Mesothelial cell of epicardium (in vitro differentiated cells): ENCODE results near the gene NOXRED1. TPM values are rescaled to one million over a fixed set of nuclear protein-coding genes. Genes with fewer than 3 reads are reported as not detected.

Experiments used
- DNase-seq, 2 experiments: peaks; one replicate each; pipeline ENCODE4 v3.0.0; 2021; ENCODE audit warnings: low spot score in 2 of 2; ENCODE audit not compliant: unreplicated experiment in 2 of 2
- H3K27ac Mint-ChIP-seq: 2 replicates; pipeline ENCODE4 v1.8.0; 2021; ENCODE audit warnings: mixed read lengths
- H3K27me3 Mint-ChIP-seq: 2 replicates; pipeline ENCODE4 v1.8.0; 2021; ENCODE audit warnings: low read depth, mixed read lengths
- H3K36me3 Mint-ChIP-seq: 2 replicates; pipeline ENCODE4 v1.8.0; 2021; ENCODE audit warnings: mixed read lengths
- H3K4me1 Mint-ChIP-seq: 2 replicates; pipeline ENCODE4 v1.8.0; 2021; ENCODE audit warnings: mixed read lengths
- H3K4me3 Mint-ChIP-seq: 2 replicates; pipeline ENCODE4 v1.8.0; 2021; ENCODE audit warnings: mild to moderate bottlenecking, moderate library complexity, mixed read lengths
- H3K9me3 Mint-ChIP-seq: 2 replicates; pipeline ENCODE4 v1.8.0; 2021; ENCODE audit warnings: mixed read lengths
- CTCF ChIP-seq: fragments of 200-600 bp; sonication (generic); IDR thresholded peaks from one replicate; pipeline ENCODE4 v1.5.0; 2021; ENCODE audit warnings: antibody characterized with exemption; ENCODE audit not compliant: unreplicated experiment
- total RNA-seq: library from RNA; stranded (reverse); gene quantifications from 3 replicates; pipeline ENCODE4 v1.2.1, GENCODE V29; 2021

The NOXRED1 gene
- total RNA-seq, 1 donor from 2014 or later, result 0.63 TPM

GRCh38 chr14:77459072-77459723, 35.9 kb upstream of the NOXRED1 start:
- H3K9me3 Mint-ChIP-seq, result no peaks in the 10 kb centered on the region
- DNase-seq, result peak in 1 of 2 experiments; percentile 67
- H3K4me1 Mint-ChIP-seq, result peaks cover 24% of the 10 kb centered on the region
- peak overlapping the region; percentile 100 for H3K4me3 Mint-ChIP-seq
- H3K27ac Mint-ChIP-seq, result peak overlapping the region; percentile 100
- no peaks in the 10 kb centered on the region for H3K27me3 Mint-ChIP-seq
- peaks cover 26% of the 10 kb centered on the region for H3K36me3 Mint-ChIP-seq
- peak; percentile 64 for TF ChIP-seq CTCF

- Mint-ChIP-seq H3K9me3 (no peaks in the 10 kb centered on the region), H3K27me3 (no peaks in the 10 kb centered on the region), H3K4me3 (peak overlapping the region; percentile 100), H3K36me3 (peaks cover 23% of the 10 kb centered on the region), H3K4me1 (peaks cover 24% of the 10 kb centered on the region), H3K27ac (peak overlapping the region; percentile 100)
- peak in 1 of 2 experiments; percentile 56 for DNase-seq
- TF ChIP-seq CTCF, result no peak
Observed at GRCh38 chr14:77458249-77458950, 35.1 kb upstream of the NOXRED1 start.

- Mint-ChIP-seq H3K4me3 (peak within 1 kb of the TSS; percentile 100), H3K4me1 (peaks cover 24% of the 10 kb centered on the region), H3K9me3 (no peaks in the 10 kb centered on the region), H3K27me3 (no peaks in the 10 kb centered on the region), H3K27ac (peak within 1 kb of the TSS; percentile 100), H3K36me3 (peaks cover 24% of the 10 kb centered on the region)
- TF ChIP-seq CTCF, result peak; percentile 9
- peak; percentile 87 for DNase-seq
Observed at GRCh38 chr14:77457522-77458248, 34.4 kb upstream of the NOXRED1 start, which contains the start of the genes AHSA1 and VIPAS39. Gene AHSA1 (plus strand): TSS chr14:77458093. CDS start chr14:77458190, 97 bp downstream. Gene VIPAS39 (minus strand): TSS chr14:77457601. CDS start chr14:77454102, 3,499 bp downstream.

GRCh38 chr14:77457115-77457521, 33.8 kb upstream of the NOXRED1 start:
- no peak for DNase-seq
- peak overlapping the region; percentile 100 for H3K27ac Mint-ChIP-seq
- H3K4me3 Mint-ChIP-seq, result peak overlapping the region; percentile 100
- no peaks in the 10 kb centered on the region for H3K9me3 Mint-ChIP-seq
- no peak for TF ChIP-seq CTCF
- H3K27me3 Mint-ChIP-seq, result no peaks in the 10 kb centered on the region
- peaks cover 24% of the 10 kb centered on the region for H3K4me1 Mint-ChIP-seq
- H3K36me3 Mint-ChIP-seq, result peaks cover 23% of the 10 kb centered on the region

- H3K36me3 Mint-ChIP-seq, result peaks cover 21% of the 10 kb centered on the region
- peak overlapping the region; percentile 100 for H3K4me3 Mint-ChIP-seq
- no peaks in the 10 kb centered on the region for H3K9me3 Mint-ChIP-seq
- H3K27me3 Mint-ChIP-seq, result no peaks in the 10 kb centered on the region
- DNase-seq, result no peak
- no peak for TF ChIP-seq CTCF
- peaks cover 24% of the 10 kb centered on the region for H3K4me1 Mint-ChIP-seq
- H3K27ac Mint-ChIP-seq, result no peak overlapping the region
Observed at GRCh38 chr14:77455966-77456640, 32.8 kb upstream of the NOXRED1 start.
